Loucy (cell line): ENCODE measurements around the gene AKR1C1.
"Not testable (repeated sequence)": the region's sequence is repeated elsewhere in the genome, so short reads cannot be mapped to it uniquely, and the experiment has no call there.

ENCODE experiments used
- EZH2phosphoT487 ChIP-seq: fragments of 200-600 bp; IDR thresholded peaks from 2 replicates; pipeline ENCODE4 v1.6.1; 2018; ENCODE audit warnings: antibody characterized with exemption, mild to moderate bottlenecking, moderate library complexity, borderline replicate concordance
- TF ChIP-seq, protein P1 (sequence below): fragments of 200-600 bp; sonication (generic); conservative IDR thresholded peaks from 2 replicates; pipeline ENCODE4 v1.5.1; 2014; ENCODE audit warnings: mild to moderate bottlenecking, antibody characterized with exemption, low read length

GRCh38 chr10:5032444-5032843 lies 69.2 kb downstream of the AKR1C1 start:
- TF ChIP-seq, protein P1, sequence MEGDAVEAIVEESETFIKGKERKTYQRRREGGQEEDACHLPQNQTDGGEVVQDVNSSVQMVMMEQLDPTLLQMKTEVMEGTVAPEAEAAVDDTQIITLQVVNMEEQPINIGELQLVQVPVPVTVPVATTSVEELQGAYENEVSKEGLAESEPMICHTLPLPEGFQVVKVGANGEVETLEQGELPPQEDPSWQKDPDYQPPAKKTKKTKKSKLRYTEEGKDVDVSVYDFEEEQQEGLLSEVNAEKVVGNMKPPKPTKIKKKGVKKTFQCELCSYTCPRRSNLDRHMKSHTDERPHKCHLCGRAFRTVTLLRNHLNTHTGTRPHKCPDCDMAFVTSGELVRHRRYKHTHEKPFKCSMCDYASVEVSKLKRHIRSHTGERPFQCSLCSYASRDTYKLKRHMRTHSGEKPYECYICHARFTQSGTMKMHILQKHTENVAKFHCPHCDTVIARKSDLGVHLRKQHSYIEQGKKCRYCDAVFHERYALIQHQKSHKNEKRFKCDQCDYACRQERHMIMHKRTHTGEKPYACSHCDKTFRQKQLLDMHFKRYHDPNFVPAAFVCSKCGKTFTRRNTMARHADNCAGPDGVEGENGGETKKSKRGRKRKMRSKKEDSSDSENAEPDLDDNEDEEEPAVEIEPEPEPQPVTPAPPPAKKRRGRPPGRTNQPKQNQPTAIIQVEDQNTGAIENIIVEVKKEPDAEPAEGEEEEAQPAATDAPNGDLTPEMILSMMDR = not testable (repeated sequence)
- TF ChIP-seq EZH2phosphoT487 = not testable (repeated sequence)
